Neural cell (in vitro differentiated cells): ENCODE data around the gene EP400.

Experiments
- CTCF ChIP-seq: fragments of 450-650 bp; IDR thresholded peaks from 2 replicates; pipeline ENCODE4 v1.5.1; 2014; ENCODE audit warnings: antibody characterized with exemption, mild to moderate bottlenecking, moderate library complexity; ENCODE audit not compliant: poor library complexity, severe bottlenecking
- EZH2 ChIP-seq: fragments of 200-600, 300-800 bp; shearing (Covaris generic), sonication (generic); IDR thresholded peaks from 2 replicates; pipeline ENCODE4 v1.6.1; 2014; ENCODE audit warnings: antibody characterized with exemption, low read length, borderline replicate concordance, mild to moderate bottlenecking; ENCODE audit not compliant: insufficient read depth, poor library complexity, severe bottlenecking
- MXI1 ChIP-seq: fragments of 450-650 bp; conservative IDR thresholded peaks from 2 replicates; pipeline ENCODE4 v1.6.1; 2014; ENCODE audit warnings: antibody characterized with exemption, mild to moderate bottlenecking; ENCODE audit not compliant: poor library complexity, severe bottlenecking
- POLR2AphosphoS5 ChIP-seq: IDR thresholded peaks from 2 replicates; pipeline ENCODE4 v1.6.1; 2012

GRCh38 chr12:131965073-131965472 lies 15.3 kb downstream of the EP400 start:
- TF ChIP-seq CTCF = no peak
- TF ChIP-seq EZH2 = no peak
- TF ChIP-seq MXI1 = no peak
- TF ChIP-seq POLR2AphosphoS5 = no peak
